HepG2 (cell line): Measurements from ENCODE around the gene ELAVL3. TPM values are rescaled to one million over a fixed set of nuclear protein-coding genes. Genes with fewer than 3 reads are reported as not detected.

Experiments
- AGO1 ChIP-seq: fragments of 200-400 bp; formaldehyde crosslinking; IDR thresholded peaks from 2 replicates; pipeline ENCODE4 v1.6.1; 2017; ENCODE audit warnings: mild to moderate bottlenecking, low read depth, low read length, moderate library complexity; ENCODE audit not compliant: poor library complexity, severe bottlenecking
- AHR ChIP-seq: IDR thresholded peaks from 2 replicates; pipeline ENCODE4 v1.6.1; 2018; ENCODE audit warnings: missing genetic modification reagents, missing compliant biosample characterization
- ATF6 ChIP-seq: sonication (generic); formaldehyde crosslinking; conservative IDR thresholded peaks from 2 replicates; pipeline ENCODE4 v1.4.0; 2020; ENCODE audit warnings: missing genetic modification reagents
- DRAP1 ChIP-seq: IDR thresholded peaks from 2 replicates; pipeline ENCODE4 v1.6.1; 2016; ENCODE audit warnings: missing genetic modification reagents, missing compliant biosample characterization
- NCOR1 ChIP-seq: fragments of 200-600 bp; sonication (generic); IDR thresholded peaks from 2 replicates; pipeline ENCODE4 v1.7.0; 2017; ENCODE audit warnings: antibody characterized with exemption, low read length, borderline replicate concordance
- NRL ChIP-seq: sonication (generic); formaldehyde crosslinking; IDR thresholded peaks from 2 replicates; pipeline ENCODE4 v1.5.0; 2020; ENCODE audit warnings: missing genetic modification reagents, mild to moderate bottlenecking, moderate library complexity, borderline replicate concordance
- PITX1 ChIP-seq: sonication (generic); formaldehyde crosslinking; IDR thresholded peaks from 2 replicates; pipeline ENCODE4 v1.5.1; 2020; ENCODE audit warnings: mild to moderate bottlenecking, missing genetic modification reagents
- PLRG1 ChIP-seq: fragments of 450-650 bp; conservative IDR thresholded peaks from 2 replicates; pipeline ENCODE4 v1.6.1; 2016
- THAP9 ChIP-seq: sonication (generic); formaldehyde crosslinking; IDR thresholded peaks from 2 replicates; pipeline ENCODE4; 2020; ENCODE audit warnings: missing genetic modification reagents, mild to moderate bottlenecking, borderline replicate concordance
- ZBTB40 ChIP-seq, 2 experiments: fragments of 450-650 bp in 1 of 2; sonication (generic) in 1 of 2; formaldehyde crosslinking in 1 of 2; IDR thresholded peaks; 2 replicates each; pipeline versions ENCODE4 v1.6.1 to v1.8.0; 2016 to 2022; ENCODE audit warnings: antibody characterized with exemption in 1 of 2, mild to moderate bottlenecking in 1 of 2, missing genetic modification reagents in 1 of 2
- ZNF350 ChIP-seq: sonication (generic); formaldehyde crosslinking; IDR thresholded peaks from 2 replicates; pipeline ENCODE4 v1.4.0; 2020; ENCODE audit warnings: mild to moderate bottlenecking, low read depth, missing genetic modification reagents, borderline replicate concordance
- ZNF83 ChIP-seq: sonication (generic); formaldehyde crosslinking; IDR thresholded peaks from 2 replicates; pipeline ENCODE4 v1.4.0; 2020; ENCODE audit warnings: missing genetic modification reagents, mild to moderate bottlenecking, borderline replicate concordance
- polyA plus RNA-seq, 8 experiments: library from polyadenylated mRNA; depleted of rRNA in 3 of 8; stranded (reverse) in 7 of 8; unstranded in 1 of 8; fragments of >200 nt; fragmentation: Illumina TruSeq in 4 of 8; extraction: Trizol in 4 of 8; gene quantifications; 2 replicates each; pipeline versions ENCODE4 v1.2.1 to v1.2.3, GENCODE V29; 2011 to 2016; ENCODE audit warnings: low read depth in 4 of 8, missing spikeins in 1 of 8, mixed read lengths in 1 of 8; ENCODE audit not compliant: insufficient read depth in 1 of 8
- total RNA-seq, 5 experiments: library from RNA; depleted of rRNA; stranded (reverse); fragments of >200 nt; fragmentation: Illumina TruSeq; extraction: Trizol; gene quantifications; 2 replicates each; pipeline ENCODE4 v1.2.3, GENCODE V29; 2016; ENCODE audit warnings: low read depth in 1 of 5

Gene ELAVL3
- total and polyA plus RNA-seq, 2 of the 13 experiments (the other 11 are each of a cell fraction or from before 2014, with no cell fraction given): 0.03 TPM; not detected in 1

- no peak for TF ChIP-seq ZBTB40 (IDR thresholded peaks at IDR 0.05)
- no peak for TF ChIP-seq ZBTB40 (CRISPR knock-in tag; IDR thresholded peaks at IDR 0.05)
- TF ChIP-seq DRAP1 (CRISPR knock-in tag): no peak
- peak; percentile 39; the same call in 1 of the 2 replicates for TF ChIP-seq AHR (CRISPR knock-in tag)
- TF ChIP-seq NRL (CRISPR knock-in tag): peak; percentile 56; the same call in 1 of the 2 replicates
- TF ChIP-seq THAP9 (CRISPR knock-in tag): peak; percentile 35; the same call in 1 of the 2 replicates
- peak; percentile 58 for TF ChIP-seq AGO1
- TF ChIP-seq ZNF83 (CRISPR knock-in tag): 0 out of 2 replicates have a peak, but pooled peaks have one; percentile 1
- no peak; the same call in 1 of the 2 replicates for TF ChIP-seq PITX1
- peak; percentile 33; the same call in 1 of the 2 replicates for TF ChIP-seq ZNF350
- no peak for TF ChIP-seq PLRG1
- TF ChIP-seq ATF6 (CRISPR knock-in tag): no peak
- TF ChIP-seq NCOR1: no peak
Observed at GRCh38 chr19:11418549-11419506, 62.0 kb downstream of the ELAVL3 start, which contains the start of gene RGL3 (continued).
